ENCODE measurements around the gene FAM13A. TPM values are rescaled to one million over a fixed set of nuclear protein-coding genes. Genes with fewer than 3 reads are reported as not detected.

Gene FAM13A
- total and polyA plus RNA-seq, 2 of the 4 experiments (the other 2 are of a cell fraction), result 13.1 to 22.0 TPM

DNA sequence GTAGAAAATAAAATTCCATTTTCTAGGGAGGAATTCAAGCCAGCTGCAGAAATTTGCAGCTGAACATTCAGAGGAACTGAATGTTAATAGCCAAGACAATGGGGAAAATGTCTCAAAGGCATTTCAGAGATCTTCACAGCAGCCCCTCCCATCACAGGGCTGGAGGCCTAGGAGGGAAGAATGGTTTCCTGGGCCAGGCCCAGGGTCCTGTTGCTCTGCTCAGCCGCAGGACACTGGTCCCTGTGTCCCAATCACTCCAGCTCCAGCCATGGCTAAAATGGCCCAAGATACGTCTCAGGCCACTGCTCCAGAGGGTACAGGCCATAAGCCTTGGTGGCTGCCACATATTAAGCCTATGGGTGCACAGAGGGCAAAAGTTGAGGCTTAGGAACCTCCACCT lies 20.4 kb downstream of the FAM13A start:
- H3K9ac ChIP-seq (ENCODE audit: low read depth, low read length), result no peak overlapping the region
- 100% methylated on average over 2 of the region's 2 CpGs; no CpG with 5 or more reads in 1 of the 2 experiments for WGBS, 2 experiments (ENCODE audit: extremely low coverage in 2 of 2, insufficient read length in 1 of 2)
- H3K79me1 ChIP-seq (ENCODE audit: low read depth in 1 of 2, low read length in 2 of 2), result peaks cover 4 to 9% of the 10 kb centered on the region in 2 experiments; a peak in 3 of 4 replicates
- no peak overlapping the region for H3K56ac ChIP-seq (ENCODE audit: extremely low read depth, insufficient read depth, low read length)
- H3K4me2 ChIP-seq (ENCODE audit: low read depth, low read length), result no peak overlapping the region
- DNase-seq, result no peak
- no peak overlapping the region for H4K5ac ChIP-seq (ENCODE audit: low read depth, low read length)
- H2AK5ac ChIP-seq (ENCODE audit: low read depth, low read length), result no peak overlapping the region
- dilution Hi-C loops (cut with HindIII; ENCODE audit: low sequenced_read_pairs, unreplicated experiment) (no loop called here), intact Hi-C loops (cut with micrococcal nuclease) (no loop called here), in situ Hi-C loops (cut with MboI; ENCODE audit: low sequenced_read_pairs) (no loop called here)
- no peak overlapping the region for H2AFZ ChIP-seq (replicated peaks; ENCODE audit: low read length, poor library complexity)
- no peak overlapping the region for H2BK120ac ChIP-seq (ENCODE audit: low read depth, low read length)
- H3K4me1 ChIP-seq (ENCODE audit: control insufficient read depth, insufficient read depth, low read length), result no peaks in the 10 kb centered on the region; the same call in 1 of the 2 replicates
- no peak overlapping the region for H4K8ac ChIP-seq (ENCODE audit: low read depth in 2 of 2, low read length in 2 of 2)
- peaks cover 2% of the 10 kb centered on the region for H3K36me3 ChIP-seq (ENCODE audit: control insufficient read depth, insufficient read depth, low read length)
- H2BK15ac ChIP-seq (ENCODE audit: low read depth, low read length), result no peak overlapping the region
- H3K4me3 ChIP-seq (ENCODE audit: insufficient read depth, low read depth, low read length), result no peak overlapping the region
- H3K9me3 ChIP-seq (ENCODE audit: control insufficient read depth, insufficient read depth, low read length), result peaks cover 7% of the 10 kb centered on the region
- no peak overlapping the region for H4K91ac ChIP-seq (ENCODE audit: insufficient read depth, low read depth, low read length)
- H3K18ac ChIP-seq (ENCODE audit: low read depth, low read length), result no peak overlapping the region
- H2AK9ac ChIP-seq (replicated peaks; ENCODE audit: low read depth, low read length, poor library complexity), result no peak overlapping the region
- H3K14ac ChIP-seq (replicated peaks; ENCODE audit: low read depth, low read length), result no peak overlapping the region
- no peak overlapping the region for H3K27ac ChIP-seq (ENCODE audit: insufficient read depth, low read length)
- POLR2A ChIA-PET (ENCODE audit: unreplicated experiment), result no interaction called here
- TF ChIP-seq MAZ (IDR thresholded peaks at IDR 0.05; ENCODE audit: borderline replicate concordance, low read depth, low read length) (no peak), USF2 (IDR thresholded peaks at IDR 0.05; ENCODE audit: low read depth, low read length) (no peak), RFX5 (IDR thresholded peaks at IDR 0.05; ENCODE audit: low read depth, low read length) (no peak), MXI1 (IDR thresholded peaks at IDR 0.05; ENCODE audit: borderline replicate concordance, low read depth, low read length) (no peak), NFE2L2 (IDR thresholded peaks at IDR 0.05; ENCODE audit: low read depth, low read length) (no peak), RCOR1 (IDR thresholded peaks at IDR 0.05; ENCODE audit: insufficient replicate concordance, low read length) (no peak), RAD21 (IDR thresholded peaks at IDR 0.05; ENCODE audit: low read length) (no peak), MAFK (IDR thresholded peaks at IDR 0.05; ENCODE audit: low read depth, low read length) (no peak), SMC3 (IDR thresholded peaks at IDR 0.05; ENCODE audit: low read depth, low read length) (no peak), CEBPB (IDR thresholded peaks at IDR 0.05; ENCODE audit: low read depth, low read length) (no peak), FOS (IDR thresholded peaks at IDR 0.05; ENCODE audit: low read depth, low read length) (no peak), BHLHE40 (IDR thresholded peaks at IDR 0.05; ENCODE audit: low read depth, low read length) (no peak)
- TF ChIP-seq, protein P1, sequence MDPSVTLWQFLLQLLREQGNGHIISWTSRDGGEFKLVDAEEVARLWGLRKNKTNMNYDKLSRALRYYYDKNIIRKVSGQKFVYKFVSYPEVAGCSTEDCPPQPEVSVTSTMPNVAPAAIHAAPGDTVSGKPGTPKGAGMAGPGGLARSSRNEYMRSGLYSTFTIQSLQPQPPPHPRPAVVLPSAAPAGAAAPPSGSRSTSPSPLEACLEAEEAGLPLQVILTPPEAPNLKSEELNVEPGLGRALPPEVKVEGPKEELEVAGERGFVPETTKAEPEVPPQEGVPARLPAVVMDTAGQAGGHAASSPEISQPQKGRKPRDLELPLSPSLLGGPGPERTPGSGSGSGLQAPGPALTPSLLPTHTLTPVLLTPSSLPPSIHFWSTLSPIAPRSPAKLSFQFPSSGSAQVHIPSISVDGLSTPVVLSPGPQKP (IDR thresholded peaks at IDR 0.05; ENCODE audit: borderline replicate concordance, low read depth, low read length), result no peak
- TF ChIP-seq, protein P2, sequence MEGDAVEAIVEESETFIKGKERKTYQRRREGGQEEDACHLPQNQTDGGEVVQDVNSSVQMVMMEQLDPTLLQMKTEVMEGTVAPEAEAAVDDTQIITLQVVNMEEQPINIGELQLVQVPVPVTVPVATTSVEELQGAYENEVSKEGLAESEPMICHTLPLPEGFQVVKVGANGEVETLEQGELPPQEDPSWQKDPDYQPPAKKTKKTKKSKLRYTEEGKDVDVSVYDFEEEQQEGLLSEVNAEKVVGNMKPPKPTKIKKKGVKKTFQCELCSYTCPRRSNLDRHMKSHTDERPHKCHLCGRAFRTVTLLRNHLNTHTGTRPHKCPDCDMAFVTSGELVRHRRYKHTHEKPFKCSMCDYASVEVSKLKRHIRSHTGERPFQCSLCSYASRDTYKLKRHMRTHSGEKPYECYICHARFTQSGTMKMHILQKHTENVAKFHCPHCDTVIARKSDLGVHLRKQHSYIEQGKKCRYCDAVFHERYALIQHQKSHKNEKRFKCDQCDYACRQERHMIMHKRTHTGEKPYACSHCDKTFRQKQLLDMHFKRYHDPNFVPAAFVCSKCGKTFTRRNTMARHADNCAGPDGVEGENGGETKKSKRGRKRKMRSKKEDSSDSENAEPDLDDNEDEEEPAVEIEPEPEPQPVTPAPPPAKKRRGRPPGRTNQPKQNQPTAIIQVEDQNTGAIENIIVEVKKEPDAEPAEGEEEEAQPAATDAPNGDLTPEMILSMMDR (conservative IDR thresholded peaks at IDR 0.05; ENCODE audit: low read depth, low read length), result no peak
- peaks cover 3% of the 10 kb centered on the region; the same call in 1 of the 2 replicates for H3K9me1 ChIP-seq (ENCODE audit: insufficient read depth, low read length)
- H3K23ac ChIP-seq (ENCODE audit: low read depth, low read length), result no peak overlapping the region
- H3K4ac ChIP-seq (ENCODE audit: low read depth, low read length), result no peak overlapping the region
- BruUV-seq (replicated peaks), result no TSS peak
- H3K27me3 ChIP-seq (ENCODE audit: control insufficient read depth, insufficient read depth, low read length), result no peaks in the 10 kb centered on the region
- no peak overlapping the region for H2BK5ac ChIP-seq (ENCODE audit: low read depth, low read length, poor library complexity, severe bottlenecking)
- H4K20me1 ChIP-seq (ENCODE audit: insufficient read depth, low read length), result no peaks in the 10 kb centered on the region
- no peak overlapping the region for H2BK20ac ChIP-seq (ENCODE audit: low read depth, low read length)
- no peak for ATAC-seq (ENCODE audit: low read depth)
- CTCF ChIA-PET, result no interaction called here

Measured in IMR-90 (cell line).